ENCODE results near the gene CCDC93. TPM values are rescaled to one million over a fixed set of nuclear protein-coding genes. Genes with fewer than 3 reads are reported as not detected.
A peak's percentile ranks its signal among the peaks of the same experiment; 100 is the strongest.

The CCDC93 gene
- total RNA-seq, 1 experiment from 2014 or later: 18.7 TPM

DNA sequence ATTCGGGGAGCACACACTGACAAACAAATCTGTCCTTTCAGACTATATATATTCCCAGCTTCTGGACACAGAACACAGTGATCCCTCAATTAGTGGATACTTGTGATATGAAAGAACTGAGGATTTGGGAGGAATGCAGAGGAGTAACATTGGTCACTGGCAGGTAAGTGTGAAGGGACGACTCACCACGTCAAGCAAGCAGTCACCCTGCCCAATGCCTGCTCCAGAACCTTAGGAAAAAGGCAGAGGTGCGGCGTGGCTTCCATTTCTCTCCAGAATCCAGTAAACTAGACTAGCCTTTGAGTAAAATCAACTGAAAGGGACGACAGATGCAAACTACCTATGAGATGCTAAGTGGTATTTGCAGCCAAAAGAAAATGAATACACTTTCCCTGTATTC is 1.1 kb downstream of the CCDC93 start:
- Histone ChIP-seq H3K9me2 (ENCODE audit: insufficient read depth) (no peaks in the 10 kb centered on the region), H4K20me1 (ENCODE audit: insufficient read depth) (no peaks in the 10 kb centered on the region), H3K9ac (ENCODE audit: low read length) (peak overlapping the region; percentile 81), H2AFZ (ENCODE audit: low read depth, low read length, poor library complexity, severe bottlenecking) (no peak overlapping the region), H3K4me2 (ENCODE audit: low read length) (peak overlapping the region; percentile 96), H3K36me3 (ENCODE audit: control insufficient read depth in 1 of 2, insufficient read depth in 2 of 2, low read length in 2 of 2) (peaks cover 0 to 6% of the 10 kb centered on the region in 2 experiments; a peak in 1 of 4 replicates), H3K4me1 (ENCODE audit: control insufficient read depth in 1 of 2, insufficient read depth in 2 of 2, low read length in 2 of 2) (peaks cover 10 to 17% of the 10 kb centered on the region in 2 experiments; a peak in 3 of 4 replicates), H3K79me2 (ENCODE audit: insufficient read depth, low read length) (peaks cover 55% of the 10 kb centered on the region), H3K9me3 (ENCODE audit: control insufficient read depth in 1 of 2, insufficient read depth in 1 of 2, low read depth in 1 of 2, low read length in 2 of 2) (no peaks in the 10 kb centered on the region), H3K27ac (ENCODE audit: low read depth, low read length) (peak overlapping the region; percentile 76), H3K4me3 (replicated peaks in 1 of 2; ENCODE audit: low read depth in 1 of 2, low read length in 2 of 2) (peak overlapping the region; percentile 85 to 90), H3K27me3 (ENCODE audit: insufficient read depth, low read length) (no peaks in the 10 kb centered on the region)
- no peak for DNase-seq (ENCODE audit: low read depth, low spot score)
- no TSS peak for BruUV-seq (replicated peaks)
- POLR2A ChIA-PET: no interaction called here
- TF ChIP-seq EZH2phosphoT487 (IDR thresholded peaks at IDR 0.05; ENCODE audit: borderline replicate concordance): no peak
- no peak for TF ChIP-seq EGR1 (IDR thresholded peaks at IDR 0.05; ENCODE audit: low read depth)
- TF ChIP-seq, protein P1, sequence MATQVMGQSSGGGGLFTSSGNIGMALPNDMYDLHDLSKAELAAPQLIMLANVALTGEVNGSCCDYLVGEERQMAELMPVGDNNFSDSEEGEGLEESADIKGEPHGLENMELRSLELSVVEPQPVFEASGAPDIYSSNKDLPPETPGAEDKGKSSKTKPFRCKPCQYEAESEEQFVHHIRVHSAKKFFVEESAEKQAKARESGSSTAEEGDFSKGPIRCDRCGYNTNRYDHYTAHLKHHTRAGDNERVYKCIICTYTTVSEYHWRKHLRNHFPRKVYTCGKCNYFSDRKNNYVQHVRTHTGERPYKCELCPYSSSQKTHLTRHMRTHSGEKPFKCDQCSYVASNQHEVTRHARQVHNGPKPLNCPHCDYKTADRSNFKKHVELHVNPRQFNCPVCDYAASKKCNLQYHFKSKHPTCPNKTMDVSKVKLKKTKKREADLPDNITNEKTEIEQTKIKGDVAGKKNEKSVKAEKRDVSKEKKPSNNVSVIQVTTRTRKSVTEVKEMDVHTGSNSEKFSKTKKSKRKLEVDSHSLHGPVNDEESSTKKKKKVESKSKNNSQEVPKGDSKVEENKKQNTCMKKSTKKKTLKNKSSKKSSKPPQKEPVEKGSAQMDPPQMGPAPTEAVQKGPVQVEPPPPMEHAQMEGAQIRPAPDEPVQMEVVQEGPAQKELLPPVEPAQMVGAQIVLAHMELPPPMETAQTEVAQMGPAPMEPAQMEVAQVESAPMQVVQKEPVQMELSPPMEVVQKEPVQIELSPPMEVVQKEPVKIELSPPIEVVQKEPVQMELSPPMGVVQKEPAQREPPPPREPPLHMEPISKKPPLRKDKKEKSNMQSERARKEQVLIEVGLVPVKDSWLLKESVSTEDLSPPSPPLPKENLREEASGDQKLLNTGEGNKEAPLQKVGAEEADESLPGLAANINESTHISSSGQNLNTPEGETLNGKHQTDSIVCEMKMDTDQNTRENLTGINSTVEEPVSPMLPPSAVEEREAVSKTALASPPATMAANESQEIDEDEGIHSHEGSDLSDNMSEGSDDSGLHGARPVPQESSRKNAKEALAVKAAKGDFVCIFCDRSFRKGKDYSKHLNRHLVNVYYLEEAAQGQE (IDR thresholded peaks at IDR 0.05; ENCODE audit: low read depth): no peak
- TF ChIP-seq TCF7L2 (IDR thresholded peaks at IDR 0.05; ENCODE audit: borderline replicate concordance, extremely low read depth, insufficient read depth, insufficient read length): no peak
- TF ChIP-seq POLR2AphosphoS5 (IDR thresholded peaks at IDR 0.05; ENCODE audit: low read depth, low read length): no peak
- no peak for TF ChIP-seq ZNF274 (IDR thresholded peaks at IDR 0.05; ENCODE audit: low read depth, low read length)
- TF ChIP-seq EZH2 (IDR thresholded peaks at IDR 0.05): no peak
- TF ChIP-seq, protein P2, sequence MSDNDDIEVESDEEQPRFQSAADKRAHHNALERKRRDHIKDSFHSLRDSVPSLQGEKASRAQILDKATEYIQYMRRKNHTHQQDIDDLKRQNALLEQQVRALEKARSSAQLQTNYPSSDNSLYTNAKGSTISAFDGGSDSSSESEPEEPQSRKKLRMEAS (IDR thresholded peaks at IDR 0.05): no peak
- RAD21 ChIA-PET (ENCODE audit: low non-redundant PET in 1 of 2, low total read pairs in 2 of 2, uncharacterized antibody in 2 of 2, unreplicated experiment in 2 of 2): no interaction called here
- CTCF ChIA-PET: interaction anchor here (1.3 kb wide), 1 partner anchor 10 kb away, joined by 8 read pairs; no protein-coding TSS in a partner anchor
- intact Hi-C loops (cut with micrococcal nuclease): no loop called here
- ATAC-seq: no peak
